Measurements from ENCODE around the gene RAPH1.

Gene RAPH1

GRCh38 chr2:203569677-203570316 is 34.7 kb upstream of the RAPH1 start:
- Histone ChIP-seq H3K27me3 (ENCODE audit: control insufficient read depth, insufficient read depth, low read length) (no peaks in the 10 kb centered on the region), H3K9ac (ENCODE audit: low read depth, low read length) (no peak overlapping the region), H3K4me1 (ENCODE audit: control insufficient read depth, insufficient read depth, low read length) (no peaks in the 10 kb centered on the region), H3K27ac (ENCODE audit: low read depth, low read length) (no peak overlapping the region), H3K9me3 (ENCODE audit: control insufficient read depth, insufficient read depth, low read length) (no peaks in the 10 kb centered on the region), H3K4me3 (ENCODE audit: low read depth, low read length) (no peak overlapping the region), H3K36me3 (ENCODE audit: control insufficient read depth, insufficient read depth, low read length) (no peaks in the 10 kb centered on the region)

- H3K9ac ChIP-seq (ENCODE audit: low read depth, low read length) = no peak overlapping the region
- no peak overlapping the region for H3K4me3 ChIP-seq (ENCODE audit: low read depth, low read length)
- H3K27ac ChIP-seq (ENCODE audit: low read depth, low read length) = no peak overlapping the region
- H3K36me3 ChIP-seq (ENCODE audit: control insufficient read depth, insufficient read depth, low read length) = no peaks in the 10 kb centered on the region
- H3K9me3 ChIP-seq (ENCODE audit: control insufficient read depth, insufficient read depth, low read length) = no peaks in the 10 kb centered on the region
- H3K27me3 ChIP-seq (ENCODE audit: control insufficient read depth, insufficient read depth, low read length) = no peaks in the 10 kb centered on the region
- no peaks in the 10 kb centered on the region for H3K4me1 ChIP-seq (ENCODE audit: control insufficient read depth, insufficient read depth, low read length)
These were observed 32.6 kb upstream of the RAPH1 start for GRCh38 chr2:203567691-203568090.

GRCh38 chr2:203566161-203566560 is 31.1 kb upstream of the RAPH1 start:
- Histone ChIP-seq H3K9me3 (ENCODE audit: control insufficient read depth, insufficient read depth, low read length) (no peaks in the 10 kb centered on the region), H3K4me3 (ENCODE audit: low read depth, low read length) (no peak overlapping the region), H3K4me1 (ENCODE audit: control insufficient read depth, insufficient read depth, low read length) (no peaks in the 10 kb centered on the region), H3K9ac (ENCODE audit: low read depth, low read length) (no peak overlapping the region), H3K27me3 (ENCODE audit: control insufficient read depth, insufficient read depth, low read length) (no peaks in the 10 kb centered on the region), H3K27ac (ENCODE audit: low read depth, low read length) (no peak overlapping the region), H3K36me3 (ENCODE audit: control insufficient read depth, insufficient read depth, low read length) (no peaks in the 10 kb centered on the region)

- Histone ChIP-seq H3K9ac (ENCODE audit: low read depth, low read length) (no peak overlapping the region), H3K27ac (ENCODE audit: low read depth, low read length) (no peak overlapping the region), H3K27me3 (ENCODE audit: control insufficient read depth, insufficient read depth, low read length) (no peaks in the 10 kb centered on the region), H3K4me3 (ENCODE audit: low read depth, low read length) (no peak overlapping the region), H3K4me1 (ENCODE audit: control insufficient read depth, insufficient read depth, low read length) (no peaks in the 10 kb centered on the region), H3K9me3 (ENCODE audit: control insufficient read depth, insufficient read depth, low read length) (no peaks in the 10 kb centered on the region), H3K36me3 (ENCODE audit: control insufficient read depth, insufficient read depth, low read length) (no peaks in the 10 kb centered on the region)
These were observed 30.0 kb upstream of the RAPH1 start for GRCh38 chr2:203565076-203565475.

GRCh38 chr2:203562268-203562667 is 27.2 kb upstream of the RAPH1 start:
- no peaks in the 10 kb centered on the region for H3K9me3 ChIP-seq (ENCODE audit: control insufficient read depth, insufficient read depth, low read length)
- H3K4me1 ChIP-seq (ENCODE audit: control insufficient read depth, insufficient read depth, low read length) = no peaks in the 10 kb centered on the region
- no peaks in the 10 kb centered on the region for H3K27me3 ChIP-seq (ENCODE audit: control insufficient read depth, insufficient read depth, low read length)
- H3K27ac ChIP-seq (ENCODE audit: low read depth, low read length) = no peak overlapping the region
- no peak overlapping the region for H3K9ac ChIP-seq (ENCODE audit: low read depth, low read length)
- H3K4me3 ChIP-seq (ENCODE audit: low read depth, low read length) = no peak overlapping the region
- H3K36me3 ChIP-seq (ENCODE audit: control insufficient read depth, insufficient read depth, low read length) = no peaks in the 10 kb centered on the region

- no peak overlapping the region for H3K4me3 ChIP-seq (ENCODE audit: low read depth, low read length)
- H3K36me3 ChIP-seq (ENCODE audit: control insufficient read depth, insufficient read depth, low read length) = no peaks in the 10 kb centered on the region
- no peak overlapping the region for H3K27ac ChIP-seq (ENCODE audit: low read depth, low read length)
- no peak overlapping the region for H3K9ac ChIP-seq (ENCODE audit: low read depth, low read length)
- H3K27me3 ChIP-seq (ENCODE audit: control insufficient read depth, insufficient read depth, low read length) = no peaks in the 10 kb centered on the region
- no peaks in the 10 kb centered on the region for H3K4me1 ChIP-seq (ENCODE audit: control insufficient read depth, insufficient read depth, low read length)
- no peaks in the 10 kb centered on the region for H3K9me3 ChIP-seq (ENCODE audit: control insufficient read depth, insufficient read depth, low read length)
These were observed 24.5 kb upstream of the RAPH1 start for GRCh38 chr2:203559641-203560040.

GRCh38 chr2:203553784-203554183 is 18.7 kb upstream of the RAPH1 start:
- Histone ChIP-seq H3K9me3 (ENCODE audit: control insufficient read depth, insufficient read depth, low read length) (no peaks in the 10 kb centered on the region), H3K4me1 (ENCODE audit: control insufficient read depth, insufficient read depth, low read length) (no peaks in the 10 kb centered on the region), H3K27me3 (ENCODE audit: control insufficient read depth, insufficient read depth, low read length) (no peaks in the 10 kb centered on the region), H3K27ac (ENCODE audit: low read depth, low read length) (no peak overlapping the region), H3K9ac (ENCODE audit: low read depth, low read length) (no peak overlapping the region), H3K36me3 (ENCODE audit: control insufficient read depth, insufficient read depth, low read length) (no peaks in the 10 kb centered on the region), H3K4me3 (ENCODE audit: low read depth, low read length) (no peak overlapping the region)

- H3K9ac ChIP-seq (ENCODE audit: low read depth, low read length) = no peak overlapping the region
- no peaks in the 10 kb centered on the region for H3K36me3 ChIP-seq (ENCODE audit: control insufficient read depth, insufficient read depth, low read length)
- no peak overlapping the region for H3K4me3 ChIP-seq (ENCODE audit: low read depth, low read length)
- H3K4me1 ChIP-seq (ENCODE audit: control insufficient read depth, insufficient read depth, low read length) = no peaks in the 10 kb centered on the region
- no peak overlapping the region for H3K27ac ChIP-seq (ENCODE audit: low read depth, low read length)
- H3K27me3 ChIP-seq (ENCODE audit: control insufficient read depth, insufficient read depth, low read length) = no peaks in the 10 kb centered on the region
- H3K9me3 ChIP-seq (ENCODE audit: control insufficient read depth, insufficient read depth, low read length) = no peaks in the 10 kb centered on the region
These were observed 16.7 kb upstream of the RAPH1 start for GRCh38 chr2:203551778-203552177.

- no peaks in the 10 kb centered on the region for H3K27me3 ChIP-seq (ENCODE audit: control insufficient read depth, insufficient read depth, low read length)
- no peaks in the 10 kb centered on the region for H3K36me3 ChIP-seq (ENCODE audit: control insufficient read depth, insufficient read depth, low read length)
- H3K9me3 ChIP-seq (ENCODE audit: control insufficient read depth, insufficient read depth, low read length) = no peaks in the 10 kb centered on the region
- H3K9ac ChIP-seq (ENCODE audit: low read depth, low read length) = no peak overlapping the region
- H3K4me1 ChIP-seq (ENCODE audit: control insufficient read depth, insufficient read depth, low read length) = no peaks in the 10 kb centered on the region
- H3K27ac ChIP-seq (ENCODE audit: low read depth, low read length) = no peak overlapping the region
- no peak overlapping the region for H3K4me3 ChIP-seq (ENCODE audit: low read depth, low read length)
These were observed 15.2 kb upstream of the RAPH1 start for GRCh38 chr2:203550266-203550665.

- H3K9me3 ChIP-seq (ENCODE audit: control insufficient read depth, insufficient read depth, low read length) = no peaks in the 10 kb centered on the region
- no peak overlapping the region for H3K4me3 ChIP-seq (ENCODE audit: low read depth, low read length)
- H3K9ac ChIP-seq (ENCODE audit: low read depth, low read length) = no peak overlapping the region
- no peaks in the 10 kb centered on the region for H3K4me1 ChIP-seq (ENCODE audit: control insufficient read depth, insufficient read depth, low read length)
- no peaks in the 10 kb centered on the region for H3K27me3 ChIP-seq (ENCODE audit: control insufficient read depth, insufficient read depth, low read length)
- H3K36me3 ChIP-seq (ENCODE audit: control insufficient read depth, insufficient read depth, low read length) = no peaks in the 10 kb centered on the region
- H3K27ac ChIP-seq (ENCODE audit: low read depth, low read length) = no peak overlapping the region
These were observed 14.3 kb upstream of the RAPH1 start for GRCh38 chr2:203549406-203549805.

GRCh38 chr2:203548887-203549286 is 13.8 kb upstream of the RAPH1 start:
- no peaks in the 10 kb centered on the region for H3K9me3 ChIP-seq (ENCODE audit: control insufficient read depth, insufficient read depth, low read length)
- H3K9ac ChIP-seq (ENCODE audit: low read depth, low read length) = no peak overlapping the region
- H3K27ac ChIP-seq (ENCODE audit: low read depth, low read length) = no peak overlapping the region
- no peak overlapping the region for H3K4me3 ChIP-seq (ENCODE audit: low read depth, low read length)
- H3K4me1 ChIP-seq (ENCODE audit: control insufficient read depth, insufficient read depth, low read length) = no peaks in the 10 kb centered on the region
- no peaks in the 10 kb centered on the region for H3K36me3 ChIP-seq (ENCODE audit: control insufficient read depth, insufficient read depth, low read length)
- no peaks in the 10 kb centered on the region for H3K27me3 ChIP-seq (ENCODE audit: control insufficient read depth, insufficient read depth, low read length)

GRCh38 chr2:203547356-203547755 is 12.3 kb upstream of the RAPH1 start:
- Histone ChIP-seq H3K4me1 (ENCODE audit: control insufficient read depth, insufficient read depth, low read length) (no peaks in the 10 kb centered on the region), H3K27ac (ENCODE audit: low read depth, low read length) (no peak overlapping the region)

More at GRCh38 chr2:203547356-203547755, 12.3 kb upstream of the RAPH1 start:
- no peaks in the 10 kb centered on the region for H3K9me3 ChIP-seq (ENCODE audit: control insufficient read depth, insufficient read depth, low read length)
- no peak overlapping the region for H3K9ac ChIP-seq (ENCODE audit: low read depth, low read length)
- H3K27me3 ChIP-seq (ENCODE audit: control insufficient read depth, insufficient read depth, low read length) = no peaks in the 10 kb centered on the region
- no peak overlapping the region for H3K4me3 ChIP-seq (ENCODE audit: low read depth, low read length)
- H3K36me3 ChIP-seq (ENCODE audit: control insufficient read depth, insufficient read depth, low read length) = no peaks in the 10 kb centered on the region

Measured in HUES48 (cell line).